HEK293 (cell line): ENCODE results near the gene CAPRIN2.
A peak's percentile ranks its signal among the peaks of the same experiment; 100 is the strongest.

Source experiments
- CTCF ChIA-PET: fragments of 350-600 bp; formaldehyde crosslinking; extraction: SDS; loops from one replicate; lab custom pipeline; 2021; ENCODE audit warnings: antibody characterized with exemption; lab: Yijun Ruan, JAX
- POLR2A ChIA-PET: fragments of 300-600 bp; formaldehyde crosslinking; extraction: SDS; loops from one replicate; lab custom pipeline; 2020; ENCODE audit warnings: antibody characterized with exemption, inconsistent platforms; lab: Yijun Ruan, JAX
- H3K27ac ChIP-seq: fragments of 200-500 bp; sonication (Bioruptor generic); 2 replicates; pipeline ENCODE4 v1.5.1; 2014; ENCODE audit warnings: low read depth, low read length, control low read depth, inconsistent platforms; ENCODE audit errors: extremely low read depth
- H3K36me3 ChIP-seq, 2 experiments: fragments of 200-500 bp in 1 of 2; sonication (Bioruptor generic) in 1 of 2; 1 replicate in 1 of 2; 2 replicates in 1 of 2; pipeline ENCODE4 v1.5.1; 2014 to 2017; ENCODE audit warnings: inconsistent platforms in 2 of 2, low read length in 2 of 2; ENCODE audit not compliant: control insufficient read depth in 2 of 2, insufficient read depth in 1 of 2
- H3K4me1 ChIP-seq: fragments of 200-500 bp; sonication (Bioruptor generic); 2 replicates; pipeline ENCODE4 v1.5.1; 2014; ENCODE audit warnings: mild to moderate bottlenecking, low read length, inconsistent platforms; ENCODE audit not compliant: control insufficient read depth, insufficient read depth
- H3K4me3 ChIP-seq: 2 replicates; pipeline ENCODE4 v1.5.1; 2011; ENCODE audit warnings: low read depth, mild to moderate bottlenecking, control low read depth, low read length, moderate library complexity
- H3K9me3 ChIP-seq: fragments of 200-500 bp; sonication (Bioruptor generic); 2 replicates; pipeline ENCODE4 v1.5.1; 2014; ENCODE audit warnings: low read depth, low read length, inconsistent platforms; ENCODE audit not compliant: control insufficient read depth, insufficient read depth
- GLIS1 ChIP-seq: fragments of 450-650 bp; formaldehyde crosslinking; IDR thresholded peaks from 2 replicates; pipeline ENCODE4 v1.5.1; 2016; ENCODE audit warnings: missing biosample characterization, missing genetic modification characterization
- KLF9 ChIP-seq: fragments of 450-650 bp; formaldehyde crosslinking; IDR thresholded peaks from 2 replicates; pipeline ENCODE4 v1.5.1; 2016; ENCODE audit warnings: missing biosample characterization, missing genetic modification characterization, low read depth
- PRDM1 ChIP-seq: fragments of 450-650 bp; formaldehyde crosslinking; IDR thresholded peaks from 2 replicates; pipeline ENCODE4; 2016; ENCODE audit warnings: missing biosample characterization, missing genetic modification characterization
- ZBTB17 ChIP-seq: fragments of 450-650 bp; formaldehyde crosslinking; IDR thresholded peaks from 2 replicates; pipeline ENCODE4 v1.5.1; 2016; ENCODE audit warnings: missing biosample characterization, missing genetic modification characterization
- ZBTB20 ChIP-seq: fragments of 450-650 bp; formaldehyde crosslinking; IDR thresholded peaks from 2 replicates; pipeline ENCODE4 v1.5.1; 2016; ENCODE audit warnings: missing biosample characterization, missing genetic modification characterization
- ZBTB21 ChIP-seq: fragments of 450-650 bp; formaldehyde crosslinking; IDR thresholded peaks from 2 replicates; pipeline ENCODE4 v1.5.1; 2017; ENCODE audit warnings: missing biosample characterization, missing genetic modification characterization
- ZFP37 ChIP-seq: fragments of 450-650 bp; formaldehyde crosslinking; IDR thresholded peaks from 2 replicates; pipeline ENCODE4 v1.5.1; 2016; ENCODE audit warnings: missing biosample characterization, missing genetic modification characterization
- ZNF223 ChIP-seq: fragments of 450-650 bp; formaldehyde crosslinking; IDR thresholded peaks from 2 replicates; pipeline ENCODE4 v1.5.1; 2016; ENCODE audit warnings: missing biosample characterization, missing genetic modification characterization
- ZNF324 ChIP-seq: fragments of 450-650 bp; formaldehyde crosslinking; IDR thresholded peaks from 2 replicates; pipeline ENCODE4 v1.5.1; 2016; ENCODE audit warnings: missing biosample characterization, missing genetic modification characterization
- ZNF335 ChIP-seq: fragments of 450-650 bp; formaldehyde crosslinking; conservative IDR thresholded peaks from 2 replicates; pipeline ENCODE4 v1.5.1; 2016; ENCODE audit warnings: missing biosample characterization, missing genetic modification characterization
- ZNF350 ChIP-seq: fragments of 450-650 bp; formaldehyde crosslinking; IDR thresholded peaks from 2 replicates; pipeline ENCODE4 v1.5.0; 2017; ENCODE audit warnings: missing biosample characterization, mild to moderate bottlenecking, missing genetic modification characterization
- ZNF362 ChIP-seq: fragments of 450-650 bp; formaldehyde crosslinking; IDR thresholded peaks from 2 replicates; pipeline ENCODE4 v1.5.1; 2016; ENCODE audit warnings: missing biosample characterization, missing genetic modification characterization
- ZNF623 ChIP-seq: fragments of 450-650 bp; formaldehyde crosslinking; IDR thresholded peaks from 2 replicates; pipeline ENCODE4 v1.5.1; 2016; ENCODE audit warnings: missing biosample characterization, missing genetic modification characterization
- ZNF692 ChIP-seq: fragments of 450-650 bp; formaldehyde crosslinking; IDR thresholded peaks from 2 replicates; pipeline ENCODE4 v1.5.1; 2016; ENCODE audit warnings: missing biosample characterization, missing genetic modification characterization
- ZNF76 ChIP-seq: fragments of 450-650 bp; formaldehyde crosslinking; IDR thresholded peaks from 2 replicates; pipeline ENCODE4; 2016; ENCODE audit warnings: low read depth, missing biosample characterization, missing genetic modification characterization, borderline replicate concordance
- ZNF791 ChIP-seq: fragments of 450-650 bp; formaldehyde crosslinking; IDR thresholded peaks from 2 replicates; pipeline ENCODE4 v1.5.1; 2016; ENCODE audit warnings: missing biosample characterization, missing genetic modification characterization
- TF ChIP-seq, protein P1 (sequence below): fragments of 450-650 bp; formaldehyde crosslinking; IDR thresholded peaks from 2 replicates; pipeline ENCODE4 v1.5.1; 2016; ENCODE audit warnings: missing biosample characterization, missing genetic modification characterization
- TF ChIP-seq, protein P2 (sequence below): sonication (generic); formaldehyde crosslinking; IDR thresholded peaks from 2 replicates; pipeline ENCODE4 v1.8.1; 2022; ENCODE audit warnings: mild to moderate bottlenecking, moderate library complexity, missing genetic modification reagents
- TF ChIP-seq, protein P3 (sequence below): fragments of 450-650 bp; formaldehyde crosslinking; IDR thresholded peaks from 2 replicates; pipeline ENCODE4 v1.5.1; 2016; ENCODE audit warnings: missing biosample characterization, missing genetic modification characterization

Gene CAPRIN2

DNA sequence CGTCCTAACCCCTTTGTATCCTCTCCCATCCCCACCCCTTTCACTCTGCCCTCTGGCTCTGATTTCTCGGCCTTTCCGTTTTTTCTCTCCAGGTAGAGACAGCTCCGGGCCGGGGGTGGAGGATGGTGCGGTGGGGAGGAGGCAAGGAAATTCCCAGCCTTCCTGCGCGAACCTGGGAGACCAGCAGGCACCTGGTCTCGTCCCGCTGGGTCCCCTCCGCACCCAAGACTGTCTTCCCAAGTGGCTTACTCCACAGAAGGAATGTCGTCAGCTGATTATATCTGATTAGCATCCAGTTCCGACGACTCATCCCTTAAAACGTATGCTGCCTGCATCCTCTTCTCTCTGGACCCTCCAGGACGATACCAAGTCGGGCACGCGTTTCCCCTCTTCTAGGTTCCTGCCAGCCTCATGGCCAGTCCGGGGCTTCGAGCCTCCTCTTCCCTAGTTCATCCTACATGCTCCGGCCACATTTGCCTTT lies 42.2 kb upstream of the CAPRIN2 start:
- Histone ChIP-seq H3K9me3 (no peaks in the 10 kb centered on the region), H3K4me1 (peaks cover 4% of the 10 kb centered on the region; the same call in 1 of the 2 replicates), H3K27ac (no peak overlapping the region), H3K36me3 (no peaks in the 10 kb centered on the region), H3K4me3 (peak overlapping the region; percentile 58)
- TF ChIP-seq, protein P1, sequence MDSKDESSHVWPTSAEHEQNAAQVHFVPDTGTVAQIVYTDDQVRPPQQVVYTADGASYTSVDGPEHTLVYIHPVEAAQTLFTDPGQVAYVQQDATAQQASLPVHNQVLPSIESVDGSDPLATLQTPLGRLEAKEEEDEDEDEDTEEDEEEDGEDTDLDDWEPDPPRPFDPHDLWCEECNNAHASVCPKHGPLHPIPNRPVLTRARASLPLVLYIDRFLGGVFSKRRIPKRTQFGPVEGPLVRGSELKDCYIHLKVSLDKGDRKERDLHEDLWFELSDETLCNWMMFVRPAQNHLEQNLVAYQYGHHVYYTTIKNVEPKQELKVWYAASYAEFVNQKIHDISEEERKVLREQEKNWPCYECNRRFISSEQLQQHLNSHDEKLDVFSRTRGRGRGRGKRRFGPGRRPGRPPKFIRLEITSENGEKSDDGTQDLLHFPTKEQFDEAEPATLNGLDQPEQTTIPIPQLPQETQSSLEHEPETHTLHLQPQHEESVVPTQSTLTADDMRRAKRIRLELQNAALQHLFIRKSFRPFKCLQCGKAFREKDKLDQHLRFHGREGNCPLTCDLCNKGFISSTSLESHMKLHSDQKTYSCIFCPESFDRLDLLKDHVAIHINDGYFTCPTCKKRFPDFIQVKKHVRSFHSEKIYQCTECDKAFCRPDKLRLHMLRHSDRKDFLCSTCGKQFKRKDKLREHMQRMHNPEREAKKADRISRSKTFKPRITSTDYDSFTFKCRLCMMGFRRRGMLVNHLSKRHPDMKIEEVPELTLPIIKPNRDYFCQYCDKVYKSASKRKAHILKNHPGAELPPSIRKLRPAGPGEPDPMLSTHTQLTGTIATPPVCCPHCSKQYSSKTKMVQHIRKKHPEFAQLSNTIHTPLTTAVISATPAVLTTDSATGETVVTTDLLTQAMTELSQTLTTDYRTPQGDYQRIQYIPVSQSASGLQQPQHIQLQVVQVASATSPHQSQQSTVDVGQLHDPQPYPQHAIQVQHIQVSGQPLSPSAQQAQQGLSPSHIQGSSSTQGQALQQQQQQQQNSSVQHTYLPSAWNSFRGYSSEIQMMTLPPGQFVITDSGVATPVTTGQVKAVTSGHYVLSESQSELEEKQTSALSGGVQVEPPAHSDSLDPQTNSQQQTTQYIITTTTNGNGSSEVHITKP (tag by site-specific recombination) = peak; percentile 56; the same call in 1 of the 2 replicates
- TF ChIP-seq ZNF350 (tag by site-specific recombination) = no peak
- no peak for TF ChIP-seq ZNF692 (tag by site-specific recombination)
- TF ChIP-seq ZNF791 (tag by site-specific recombination) = no peak
- TF ChIP-seq ZFP37 (tag by site-specific recombination) = no peak
- no peak for TF ChIP-seq ZBTB20 (tag by site-specific recombination)
- TF ChIP-seq ZBTB21 (tag by site-specific recombination) = no peak
- 0 out of 2 replicates have a peak, but pooled peaks have one; percentile 43 for TF ChIP-seq ZNF324 (tag by site-specific recombination)
- 0 out of 2 replicates have a peak, but pooled peaks have one; percentile 49 for TF ChIP-seq PRDM1
- TF ChIP-seq ZBTB17 (tag by site-specific recombination) = 0 out of 2 replicates have a peak, but pooled peaks have one; percentile 18
- peak; percentile 79 for TF ChIP-seq ZNF223 (tag by site-specific recombination)
- peak; percentile 80 for TF ChIP-seq ZNF335 (tag by site-specific recombination)
- TF ChIP-seq, protein P2, sequence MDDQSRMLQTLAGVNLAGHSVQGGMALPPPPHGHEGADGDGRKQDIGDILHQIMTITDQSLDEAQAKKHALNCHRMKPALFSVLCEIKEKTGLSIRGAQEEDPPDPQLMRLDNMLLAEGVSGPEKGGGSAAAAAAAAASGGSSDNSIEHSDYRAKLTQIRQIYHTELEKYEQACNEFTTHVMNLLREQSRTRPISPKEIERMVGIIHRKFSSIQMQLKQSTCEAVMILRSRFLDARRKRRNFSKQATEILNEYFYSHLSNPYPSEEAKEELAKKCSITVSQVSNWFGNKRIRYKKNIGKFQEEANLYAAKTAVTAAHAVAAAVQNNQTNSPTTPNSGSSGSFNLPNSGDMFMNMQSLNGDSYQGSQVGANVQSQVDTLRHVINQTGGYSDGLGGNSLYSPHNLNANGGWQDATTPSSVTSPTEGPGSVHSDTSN = no peak
- TF ChIP-seq, protein P3, sequence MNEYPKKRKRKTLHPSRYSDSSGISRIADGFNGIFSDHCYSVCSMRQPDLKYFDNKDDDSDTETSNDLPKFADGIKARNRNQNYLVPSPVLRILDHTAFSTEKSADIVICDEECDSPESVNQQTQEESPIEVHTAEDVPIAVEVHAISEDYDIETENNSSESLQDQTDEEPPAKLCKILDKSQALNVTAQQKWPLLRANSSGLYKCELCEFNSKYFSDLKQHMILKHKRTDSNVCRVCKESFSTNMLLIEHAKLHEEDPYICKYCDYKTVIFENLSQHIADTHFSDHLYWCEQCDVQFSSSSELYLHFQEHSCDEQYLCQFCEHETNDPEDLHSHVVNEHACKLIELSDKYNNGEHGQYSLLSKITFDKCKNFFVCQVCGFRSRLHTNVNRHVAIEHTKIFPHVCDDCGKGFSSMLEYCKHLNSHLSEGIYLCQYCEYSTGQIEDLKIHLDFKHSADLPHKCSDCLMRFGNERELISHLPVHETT (tag by site-specific recombination) = no peak
- no peak for TF ChIP-seq ZNF623 (tag by site-specific recombination)
- peak; percentile 47; the same call in 1 of the 2 replicates for TF ChIP-seq ZNF362 (tag by site-specific recombination)
- TF ChIP-seq ZNF76 (tag by site-specific recombination) = peak; percentile 58
- no peak for TF ChIP-seq KLF9 (tag by site-specific recombination)
- TF ChIP-seq GLIS1 (tag by site-specific recombination) = peak; percentile 8; the same call in 1 of the 2 replicates
- ChIA-PET POLR2A (interaction anchor here (0.7 to 2.9 kb wide), 5 partner anchors 32 to 169 kb away, joined by 3 to 33 read pairs (median 4); partner anchors contain the start of genes CAPRIN2 and IPO8), CTCF (no interaction called here)
